Fibroblast of upper back skin (primary cell): ENCODE results near the gene ZSWIM6.

ENCODE experiments used
- DNase-seq: peaks from one replicate; pipeline ENCODE4 v3.0.0-alpha.2; 2013

The ZSWIM6 gene

GRCh38 chr5:61307611-61308010 is 24.4 kb upstream of the ZSWIM6 start:
- DNase-seq, result no peak

GRCh38 chr5:61308712-61309111 is 23.3 kb upstream of the ZSWIM6 start:
- peak; percentile 67 for DNase-seq

GRCh38 chr5:61309115-61309514 is 22.9 kb upstream of the ZSWIM6 start:
- no peak for DNase-seq

- no peak for DNase-seq
These were observed 20.9 kb upstream of the ZSWIM6 start for GRCh38 chr5:61311056-61311610.

- peak; percentile 63 for DNase-seq
These were observed 19.9 kb upstream of the ZSWIM6 start for GRCh38 chr5:61311836-61312808.

- peak; percentile 90 for DNase-seq
These were observed 17.9 kb upstream of the ZSWIM6 start for GRCh38 chr5:61313960-61314681.

GRCh38 chr5:61318376-61318775 is 13.7 kb upstream of the ZSWIM6 start:
- DNase-seq, result no peak

- DNase-seq, result no peak
These were observed 12.5 kb upstream of the ZSWIM6 start for GRCh38 chr5:61319388-61320146.

GRCh38 chr5:61320860-61321259 is 11.2 kb upstream of the ZSWIM6 start:
- no peak for DNase-seq

GRCh38 chr5:61321669-61322068 is 10.4 kb upstream of the ZSWIM6 start:
- no peak for DNase-seq

GRCh38 chr5:61322738-61323725 is 9.0 kb upstream of the ZSWIM6 start:
- peak; percentile 64 for DNase-seq

- DNase-seq, result peak; percentile 89
These were observed 4.0 kb upstream of the ZSWIM6 start for GRCh38 chr5:61327760-61328753.

GRCh38 chr5:61328791-61329549 is 3.1 kb upstream of the ZSWIM6 start:
- DNase-seq, result no peak

- DNase-seq, result no peak
These were observed 2.4 kb upstream of the ZSWIM6 start for GRCh38 chr5:61329550-61330128.

GRCh38 chr5:61330341-61330844 is 1.7 kb upstream of the ZSWIM6 start:
- DNase-seq, result peak; percentile 49

GRCh38 chr5:61330845-61331406 is 1.1 kb upstream of the ZSWIM6 start:
- peak; percentile 67 for DNase-seq

GRCh38 chr5:61332358-61332749 is 296 bp downstream of the ZSWIM6 start:
- DNase-seq, result peak; percentile 19

GRCh38 chr5:61332851-61333320 is 828 bp downstream of the ZSWIM6 start:
- DNase-seq, result peak; percentile 61
